Metanephros (tissue), 1 donor: ENCODE data around the gene OR2M5. TPM values are rescaled to one million over a fixed set of nuclear protein-coding genes. Genes with fewer than 3 reads are reported as not detected.

Experiments used
- total RNA-seq: library from RNA; depleted of rRNA; stranded (reverse); fragments of >200 nt; gene quantifications from one replicate; pipeline ENCODE4 v1.2.3, GENCODE V29; 2014

Gene OR2M5
- not detected for total RNA-seq

DNA sequence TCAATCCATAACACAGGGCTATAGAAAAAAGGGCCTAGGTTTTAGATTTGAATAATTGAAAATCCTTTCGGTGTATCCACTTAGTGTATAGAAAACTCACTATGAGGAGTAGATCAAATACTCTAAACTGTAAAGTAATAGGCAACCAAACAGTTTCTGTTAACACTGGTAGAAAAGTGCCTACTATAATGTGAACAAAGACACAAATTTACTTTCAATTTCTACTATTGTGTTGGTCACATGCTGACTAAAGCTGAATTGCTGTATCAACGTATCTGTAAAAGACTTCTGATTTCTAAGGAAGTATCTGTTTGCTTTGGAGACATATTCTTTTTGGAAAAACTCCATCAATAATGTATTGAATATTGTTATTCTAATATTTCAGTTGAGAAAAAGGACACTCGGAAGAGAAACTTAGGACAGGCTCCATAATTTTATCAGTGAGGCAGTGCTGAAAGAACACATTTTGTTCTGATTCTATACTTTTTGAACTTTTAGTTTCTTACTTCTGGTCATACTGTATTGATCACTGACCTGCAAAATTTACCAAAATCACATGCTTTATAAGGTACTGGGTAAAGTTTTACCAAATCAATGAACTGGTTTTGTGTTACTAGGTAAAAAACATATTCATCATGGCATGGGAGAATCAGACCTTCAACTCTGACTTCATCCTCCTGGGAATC, at the start of gene OR2M5:
Gene OR2M5 (plus strand): TSS at position 636 of the 686 bp plus-strand sequence. CDS start 0 bp downstream, at position 636.

GRCh38 chr1:248174521-248174920, 29.6 kb downstream of the OR2M5 start, which contains the start of gene OR2M2:
OR2M2 (plus strand) TSS chr1:248174821; CDS start chr1:248179986, 5,165 bp downstream.

Other genes with a start within 250 kb of the OR2M5 start
- gene OR2W3, start 249.6 kb upstream of the OR2M5 start, total RNA-seq, result 2.6 TPM
- gene OR2T8, start 224.9 kb upstream of the OR2M5 start, total RNA-seq, result not detected
- gene OR2AJ1, start 220.3 kb upstream of the OR2M5 start, total RNA-seq, result not detected
- not detected for gene OR2L8, start 196.3 kb upstream of the OR2M5 start, total RNA-seq
- not detected for gene OR2AK2, start 179.9 kb upstream of the OR2M5 start, total RNA-seq
- gene OR2L5, start 131.5 kb upstream of the OR2M5 start, total RNA-seq, result not detected
- gene OR2L2, start 115.1 kb upstream of the OR2M5 start, total RNA-seq, result 0.06 TPM
- gene OR2L3, start 98.3 kb upstream of the OR2M5 start, total RNA-seq, result not detected
- not detected for gene OR2L13, start 50.0 kb upstream of the OR2M5 start, total RNA-seq
- not detected for gene OR2M2, start 29.7 kb downstream of the OR2M5 start, total RNA-seq
- not detected for gene OR2M3, start 52.1 kb downstream of the OR2M5 start, total RNA-seq
- gene OR2M4, start 86.3 kb downstream of the OR2M5 start, total RNA-seq, result not detected
- not detected for gene OR2T33, start 132.8 kb downstream of the OR2M5 start, total RNA-seq
- gene OR2T12, start 158.3 kb downstream of the OR2M5 start, total RNA-seq, result not detected
- not detected for gene OR2M7, start 179.4 kb downstream of the OR2M5 start, total RNA-seq
- not detected for gene OR14C36, start 203.6 kb downstream of the OR2M5 start, total RNA-seq
- gene OR2T4, start 216.5 kb downstream of the OR2M5 start, total RNA-seq, result not detected
- gene OR2T6, start 230.6 kb downstream of the OR2M5 start, total RNA-seq, result not detected